A549 (cell line): ENCODE results near the gene TEAD4.

Experiments
- BCL3 ChIP-seq: fragments of >200 bp; sonication (Bioruptor Twin); formaldehyde crosslinking; IDR thresholded peaks from 3 replicates; pipeline ENCODE4 v1.6.1; 2016
- CTCF ChIP-seq: fragments of >200 bp; sonication (Bioruptor Twin); formaldehyde crosslinking; IDR thresholded peaks from 3 replicates; pipeline ENCODE4 v1.5.1; 2016
- E2F6 ChIP-seq: IDR thresholded peaks from 2 replicates; pipeline ENCODE4 v1.6.1; 2012; ENCODE audit warnings: low read depth, borderline replicate concordance
- POLR2A ChIP-seq: IDR thresholded peaks from 2 replicates; pipeline ENCODE4 v1.6.1; 2012; ENCODE audit warnings: mild to moderate bottlenecking, low read length

GRCh38 chr12:3003357-3003992 is 44.3 kb downstream of the TEAD4 start:
- TF ChIP-seq CTCF (no peak), POLR2A (no peak), BCL3 (no peak), E2F6 (no peak)
